Measurements from ENCODE around the gene HAVCR1. TPM values are rescaled to one million over a fixed set of nuclear protein-coding genes. Genes with fewer than 3 reads are reported as not detected.
"Not testable (repeated sequence)": the region's sequence is repeated elsewhere in the genome, so short reads cannot be mapped to it uniquely, and the experiment has no call there.

HAVCR1 gene
- total RNA-seq, 1 donor from 2014 or later: 1.6 TPM

DNA sequence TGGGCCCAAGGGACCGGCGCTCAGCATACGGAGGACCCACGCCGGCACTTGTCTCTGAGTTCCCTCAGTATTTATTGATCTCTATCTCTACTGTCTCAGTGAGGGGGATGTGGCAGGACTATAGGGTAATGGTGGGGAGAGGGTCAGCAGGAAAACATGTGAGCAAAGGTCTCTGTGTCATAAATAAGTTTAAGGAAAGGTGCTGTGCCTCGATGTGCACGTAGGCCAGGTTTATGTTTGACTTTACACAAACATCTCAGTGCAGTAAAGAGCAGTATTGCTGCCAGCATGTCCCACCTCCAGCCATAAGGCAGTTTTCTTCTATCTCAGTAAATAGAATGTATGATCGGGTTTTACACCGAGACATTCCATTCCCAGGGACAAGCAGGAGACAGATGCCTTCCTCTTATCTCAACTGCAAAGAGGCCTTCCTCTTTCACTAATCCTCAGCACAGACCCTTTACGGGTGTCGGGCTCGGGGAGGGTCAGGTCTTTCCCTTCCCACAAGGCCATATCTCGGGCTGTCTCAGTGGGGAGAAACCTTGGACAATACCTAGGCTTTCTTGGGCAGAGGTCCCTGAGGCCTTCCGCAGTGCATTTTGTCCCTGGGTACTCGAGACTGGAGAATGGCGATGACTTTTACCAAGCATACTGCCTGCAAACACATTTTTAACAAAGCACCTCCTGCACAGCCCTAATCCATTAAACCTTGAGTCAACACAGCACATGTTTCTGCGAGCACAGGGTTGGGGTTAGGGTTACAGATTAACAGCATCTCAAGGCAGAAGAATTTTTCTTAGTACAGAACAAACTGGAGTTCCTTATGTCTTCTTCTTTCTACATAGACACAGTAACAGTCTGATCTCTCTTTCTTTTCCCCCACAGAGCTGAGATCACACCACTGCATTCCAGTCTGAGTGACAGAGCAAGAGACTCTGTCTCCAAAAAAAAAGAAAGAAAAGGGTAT, 24.5 kb downstream of the HAVCR1 start:
- Mint-ChIP-seq H3K4me1 (peaks cover 55% of the 10 kb centered on the region), H3K27ac (peak overlapping the region; percentile 38), H3K36me3 (ENCODE audit: low read depth) (peaks cover 43% of the 10 kb centered on the region)
- DNase-seq; intact Hi-C loops (cut with micrococcal nuclease); H3K9me3 Mint-ChIP-seq; H3K27me3 Mint-ChIP-seq; H3K4me3 Mint-ChIP-seq: not testable (repeated sequence)

DNA sequence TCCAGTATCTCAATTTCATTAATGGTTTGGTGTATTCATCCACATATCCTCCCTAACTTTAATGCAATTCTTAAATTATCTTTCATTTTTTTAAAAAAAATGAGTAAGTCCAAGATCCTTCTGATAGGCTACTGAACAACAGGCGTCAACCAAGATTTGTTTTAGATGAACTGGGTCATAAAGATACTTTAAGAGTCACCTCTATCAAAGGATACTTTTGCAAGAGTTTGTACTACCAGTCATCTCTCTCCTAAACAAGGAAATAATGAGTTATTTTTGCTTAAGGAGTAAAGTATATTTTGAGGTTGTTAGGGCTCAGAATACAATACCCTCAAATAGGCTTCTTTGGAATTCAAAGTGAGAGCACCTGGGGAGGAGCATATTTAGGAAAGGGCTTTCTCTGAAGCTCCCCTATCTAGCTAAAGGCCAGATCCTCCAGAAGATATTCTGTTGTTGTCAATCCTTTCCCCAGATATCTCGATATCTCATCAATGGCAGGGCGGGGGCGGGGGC, 25.8 kb downstream of the HAVCR1 start:
- peaks cover 56% of the 10 kb centered on the region for H3K4me1 Mint-ChIP-seq
- H3K9me3 Mint-ChIP-seq: peaks cover 4% of the 10 kb centered on the region
- H3K27ac Mint-ChIP-seq: peak overlapping the region; percentile 74
- intact Hi-C loops (cut with micrococcal nuclease): no loop called here
- H3K36me3 Mint-ChIP-seq (ENCODE audit: low read depth): peaks cover 45% of the 10 kb centered on the region
- no peaks in the 10 kb centered on the region for H3K27me3 Mint-ChIP-seq
- no peak for DNase-seq
- no peak overlapping the region for H3K4me3 Mint-ChIP-seq

DNA sequence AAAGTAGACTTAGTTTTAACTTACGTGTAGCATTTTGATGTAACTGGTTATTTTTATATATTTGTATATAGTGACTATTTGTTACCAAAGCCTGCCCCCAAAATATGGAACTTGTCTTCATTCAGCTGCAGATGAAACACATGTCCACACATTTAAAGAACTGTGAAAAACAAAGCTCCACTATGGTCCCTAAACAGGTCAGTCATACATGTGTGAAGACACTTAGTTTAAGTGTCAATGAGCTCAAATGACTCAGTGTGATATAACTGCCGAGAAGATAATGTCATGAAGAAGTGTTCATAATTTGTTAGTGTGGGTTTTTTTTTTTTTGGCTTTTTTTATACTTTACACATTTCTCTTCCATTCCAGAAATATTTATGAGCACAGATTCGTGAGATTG, 28.2 kb downstream of the HAVCR1 start:
- no peaks in the 10 kb centered on the region for H3K9me3 Mint-ChIP-seq
- no peaks in the 10 kb centered on the region for H3K27me3 Mint-ChIP-seq
- H3K36me3 Mint-ChIP-seq (ENCODE audit: low read depth): peaks cover 36% of the 10 kb centered on the region
- peaks cover 67% of the 10 kb centered on the region for H3K4me1 Mint-ChIP-seq
- DNase-seq: no peak
- H3K4me3 Mint-ChIP-seq: no peak overlapping the region
- intact Hi-C loops (cut with micrococcal nuclease): loop anchor here (1.0 kb wide), 1 partner anchor 42 kb away; no protein-coding TSS in a partner anchor
- H3K27ac Mint-ChIP-seq: peak overlapping the region; percentile 19

DNA sequence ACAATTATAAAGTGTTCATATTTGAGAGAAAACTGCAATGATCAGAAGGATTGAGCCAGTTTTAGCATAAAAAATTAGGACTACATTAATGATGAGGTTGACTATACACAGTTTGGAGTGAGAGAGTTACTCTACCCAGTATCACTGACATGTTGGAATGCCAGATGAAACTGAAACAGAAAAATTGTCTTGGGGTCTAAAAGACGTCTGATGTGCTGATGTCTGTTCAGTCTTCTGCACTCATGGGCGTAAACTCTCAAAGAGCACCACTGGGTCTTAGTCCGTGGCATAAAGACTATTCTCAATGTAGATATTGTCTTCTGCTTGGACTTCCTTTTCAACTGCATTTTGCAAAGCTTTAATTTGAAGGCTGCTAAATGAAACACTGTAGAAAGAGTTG, 29.5 kb downstream of the HAVCR1 start:
- peaks cover 2% of the 10 kb centered on the region for H3K27me3 Mint-ChIP-seq
- H3K4me1 Mint-ChIP-seq: peaks cover 75% of the 10 kb centered on the region
- peak overlapping the region; percentile 72 for H3K27ac Mint-ChIP-seq

DNA sequence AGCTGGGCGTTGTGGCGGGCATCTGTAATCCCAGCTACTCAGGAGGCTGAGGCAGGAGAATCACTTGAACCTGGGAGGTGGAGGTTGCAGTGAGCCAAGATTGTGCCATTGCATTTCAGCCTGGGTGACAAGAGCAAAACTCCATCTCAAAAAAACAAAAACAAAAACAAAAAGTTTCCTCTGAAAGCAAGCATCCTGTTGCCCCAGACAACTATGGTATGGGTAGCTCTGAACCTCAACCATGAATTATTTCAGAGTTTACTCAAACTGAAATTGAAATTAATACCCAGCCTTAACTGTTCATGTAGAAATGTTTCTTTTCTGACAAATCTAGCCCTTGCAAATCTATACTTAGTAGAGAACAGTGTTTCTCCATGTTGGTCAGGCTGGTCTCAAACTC, 31.3 kb downstream of the HAVCR1 start:
- H3K9me3 Mint-ChIP-seq, H3K27me3 Mint-ChIP-seq: not testable (repeated sequence)
- DNase-seq: peak; percentile 82
- Mint-ChIP-seq H3K4me3 (peak overlapping the region; percentile 26), H3K36me3 (ENCODE audit: low read depth) (peaks cover 33% of the 10 kb centered on the region), H3K27ac (peak overlapping the region; percentile 91), H3K4me1 (peaks cover 75% of the 10 kb centered on the region)
- intact Hi-C loops (cut with micrococcal nuclease): loop anchor here (5.0 to 10.0 kb wide), 5 partner anchors 190 to 575 kb away; partner anchors contain the start of gene NIPAL4

More for the DNA sequence above, 29.5 kb downstream of the HAVCR1 start:
- Mint-ChIP-seq H3K36me3 (ENCODE audit: low read depth) (peaks cover 36% of the 10 kb centered on the region), H3K4me3 (no peak overlapping the region), H3K9me3 (peaks cover 3% of the 10 kb centered on the region)
- intact Hi-C loops (cut with micrococcal nuclease): loop anchor here (5.0 to 10.0 kb wide), 5 partner anchors 188 to 573 kb away; partner anchors contain the start of gene NIPAL4
- DNase-seq: no peak

DNA sequence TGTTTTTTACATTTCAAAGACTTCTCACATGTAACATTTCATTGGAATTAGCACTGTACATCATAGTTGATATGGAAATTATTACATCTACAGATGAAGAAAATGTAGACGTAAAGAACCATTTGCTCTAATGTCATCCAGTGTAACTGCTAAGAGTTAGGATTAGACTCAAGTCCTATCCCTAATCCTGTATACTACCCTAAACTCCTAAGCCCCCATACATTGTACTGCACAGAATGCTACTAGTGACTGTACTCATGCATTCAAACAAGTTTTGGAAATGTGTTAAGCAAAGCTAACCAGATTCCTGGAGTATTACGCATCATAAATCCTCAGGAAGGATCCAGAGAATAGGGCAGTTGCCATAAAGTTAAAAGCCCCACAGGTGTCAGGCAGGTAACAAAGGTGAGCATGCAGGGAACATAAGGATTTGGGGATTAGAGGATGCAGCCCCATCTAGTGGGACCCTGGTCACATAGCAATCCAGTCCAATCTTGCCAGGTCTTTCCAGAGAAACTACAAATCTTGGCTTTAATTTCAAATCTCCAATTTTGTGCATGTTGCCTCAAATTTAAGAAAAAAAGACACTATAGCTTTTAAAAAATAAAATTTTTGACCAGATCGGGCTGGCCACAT, 32.0 kb downstream of the HAVCR1 start:
- peaks cover 7% of the 10 kb centered on the region for H3K9me3 Mint-ChIP-seq
- peaks cover 37% of the 10 kb centered on the region for H3K36me3 Mint-ChIP-seq (ENCODE audit: low read depth)
- H3K27me3 Mint-ChIP-seq: peaks cover 2% of the 10 kb centered on the region
- H3K27ac Mint-ChIP-seq: peak overlapping the region; percentile 91
- peak overlapping the region; percentile 26 for H3K4me3 Mint-ChIP-seq
- intact Hi-C loops (cut with micrococcal nuclease): loop anchor here (5.0 to 10.0 kb wide), 5 partner anchors 190 to 575 kb away; partner anchors contain the start of gene NIPAL4
- H3K4me1 Mint-ChIP-seq: peaks cover 81% of the 10 kb centered on the region
- DNase-seq: peak; percentile 71

DNA sequence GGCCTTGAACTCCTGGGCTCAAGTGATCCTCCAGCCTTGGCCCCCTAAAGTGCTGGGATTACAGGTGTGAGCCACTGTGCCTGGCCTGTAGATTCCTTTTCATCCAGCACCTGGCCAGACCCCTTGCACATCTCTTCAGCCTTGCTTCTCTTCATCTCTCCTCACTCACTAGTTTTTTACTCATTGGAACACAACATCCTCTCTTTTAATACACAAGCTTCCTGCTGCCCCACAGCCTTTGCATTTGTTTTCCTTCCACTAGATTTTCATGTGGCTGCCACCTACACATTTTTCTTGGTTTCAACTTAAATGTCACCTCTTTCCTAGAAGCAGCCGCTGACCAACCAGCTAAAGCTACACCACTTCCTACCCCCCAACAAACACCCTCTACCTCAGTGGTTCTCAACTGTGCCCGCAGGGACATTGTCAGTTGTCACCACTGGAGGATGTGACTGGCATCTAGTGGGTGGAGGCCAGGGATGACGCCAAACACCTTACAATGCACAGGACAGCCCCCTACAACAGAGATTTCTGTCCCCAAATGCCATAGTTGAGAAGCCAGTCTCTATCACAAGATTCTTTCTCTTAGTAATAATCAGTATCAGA, 33.7 kb downstream of the HAVCR1 start:
- Mint-ChIP-seq H3K27ac (peak overlapping the region; percentile 94), H3K36me3 (ENCODE audit: low read depth) (peaks cover 28% of the 10 kb centered on the region), H3K4me1 (peaks cover 75% of the 10 kb centered on the region), H3K9me3 (peaks cover 7% of the 10 kb centered on the region), H3K4me3 (peak overlapping the region; percentile 74), H3K27me3 (peaks cover 2% of the 10 kb centered on the region)
- DNase-seq: peak; percentile 94
- intact Hi-C loops (cut with micrococcal nuclease): loop anchor here (1.0 to 10.0 kb wide), 14 partner anchors 20 to 577 kb away; partner anchors contain the start of genes HAVCR2 and NIPAL4

DNA sequence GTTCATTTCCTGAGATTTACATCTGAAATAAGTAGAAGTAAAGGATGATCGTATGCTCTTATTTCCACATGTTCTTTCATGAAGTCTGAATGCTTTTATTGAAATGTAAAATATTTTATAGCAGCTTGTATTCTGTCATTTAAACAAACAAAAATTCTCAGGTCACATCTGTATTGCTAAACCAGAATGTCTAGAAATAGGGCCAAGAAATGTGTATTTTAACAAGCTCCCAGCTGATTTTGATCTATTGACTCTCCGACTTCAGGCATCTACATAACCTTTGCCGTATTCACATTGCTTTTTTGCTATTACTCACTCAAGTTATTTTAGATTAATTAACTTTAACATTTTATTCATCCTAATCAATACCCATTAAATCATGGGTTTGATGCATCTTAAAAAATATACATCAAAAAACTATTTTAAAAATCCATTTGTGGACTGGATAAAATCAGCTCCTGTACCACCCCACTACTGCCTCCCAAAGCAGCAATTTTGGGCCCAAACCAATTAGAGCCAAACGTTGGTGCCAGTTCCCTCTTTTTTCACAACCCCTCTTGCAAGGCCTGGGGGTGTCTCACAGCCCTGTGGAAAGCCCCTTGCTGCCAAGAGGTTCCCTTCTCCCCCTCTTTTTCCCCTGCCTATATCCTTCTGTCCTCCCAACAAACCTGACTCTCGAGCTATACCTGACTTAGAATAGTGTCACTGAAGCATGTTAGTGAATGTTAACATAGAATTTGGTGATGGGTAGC, 34.5 kb downstream of the HAVCR1 start:
- DNase-seq: no peak
- peaks cover 13% of the 10 kb centered on the region for H3K9me3 Mint-ChIP-seq
- intact Hi-C loops (cut with micrococcal nuclease): loop anchor here (2.0 to 10.0 kb wide), 2 partner anchors 108 to 440 kb away; partner anchors contain the start of gene NIPAL4
- peak overlapping the region; percentile 74 for H3K4me3 Mint-ChIP-seq
- peaks cover 2% of the 10 kb centered on the region for H3K27me3 Mint-ChIP-seq
- H3K4me1 Mint-ChIP-seq: peaks cover 72% of the 10 kb centered on the region
- peaks cover 33% of the 10 kb centered on the region for H3K36me3 Mint-ChIP-seq (ENCODE audit: low read depth)
- H3K27ac Mint-ChIP-seq: peak overlapping the region; percentile 94

DNA sequence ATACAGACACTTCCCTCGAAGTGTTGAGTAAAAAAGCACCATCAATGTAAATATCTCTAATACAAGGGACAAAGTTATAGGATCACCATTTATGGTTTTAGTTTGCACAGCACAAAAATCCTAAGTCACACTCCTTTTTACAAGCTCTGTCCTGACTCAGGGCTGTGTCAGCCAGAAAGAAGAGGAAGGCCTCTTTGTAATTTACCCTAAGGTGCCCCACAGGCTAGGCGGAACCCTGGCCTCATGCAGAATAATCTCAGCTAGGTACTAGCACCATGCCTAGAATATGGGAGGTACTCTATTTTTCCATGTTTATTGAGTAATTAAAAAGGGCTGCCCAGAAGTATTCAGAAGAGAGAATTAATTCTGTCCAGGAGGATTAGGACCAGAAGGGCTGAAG, 36.9 kb downstream of the HAVCR1 start:
- DNase-seq: no peak
- intact Hi-C loops (cut with micrococcal nuclease): loop anchor here (10.0 kb wide), 1 partner anchor 443 kb away; the partner anchor contains the start of gene NIPAL4
- no peak overlapping the region for H3K4me3 Mint-ChIP-seq
- peaks cover 54% of the 10 kb centered on the region for H3K4me1 Mint-ChIP-seq
- H3K36me3 Mint-ChIP-seq (ENCODE audit: low read depth): peaks cover 36% of the 10 kb centered on the region
- peaks cover 2% of the 10 kb centered on the region for H3K27me3 Mint-ChIP-seq
- peaks cover 16% of the 10 kb centered on the region for H3K9me3 Mint-ChIP-seq
- peak overlapping the region; percentile 94 for H3K27ac Mint-ChIP-seq

DNA sequence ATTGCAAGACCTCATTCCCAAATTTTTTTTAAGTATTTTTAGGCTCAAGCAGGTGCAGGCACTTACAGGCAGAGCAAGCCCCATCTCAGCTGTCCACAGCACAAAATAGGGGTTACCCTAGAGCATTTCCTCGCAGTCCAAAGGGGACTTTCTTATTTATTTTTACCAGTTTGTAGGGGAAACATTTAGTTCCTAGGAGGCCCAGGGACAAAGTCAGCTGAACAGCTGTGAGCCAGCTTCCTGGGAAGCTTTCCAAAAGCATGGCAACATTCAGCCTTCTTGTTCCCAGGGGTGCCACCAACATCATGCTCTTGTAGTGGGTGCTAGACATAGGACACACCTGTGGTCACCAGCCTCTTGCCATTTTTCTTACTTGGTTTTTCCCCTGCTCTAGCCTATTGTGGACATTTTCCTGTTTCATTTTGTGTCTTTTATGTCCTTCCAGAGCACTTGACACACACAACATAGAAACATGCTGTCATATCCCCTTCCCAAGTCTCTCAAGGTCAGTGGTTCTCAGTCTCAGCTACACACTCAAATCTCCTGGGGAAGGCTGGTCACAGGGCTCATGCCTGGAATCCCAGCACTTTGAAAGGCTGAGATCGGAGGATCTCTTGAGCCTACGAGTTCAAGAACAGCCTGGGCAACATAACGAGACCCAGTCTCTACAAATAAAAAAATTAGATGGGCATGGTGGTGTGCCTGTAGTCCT, 38.2 kb downstream of the HAVCR1 start:
- Mint-ChIP-seq H3K36me3 (ENCODE audit: low read depth) (peaks cover 39% of the 10 kb centered on the region), H3K4me3 (no peak overlapping the region), H3K27me3 (peaks cover 2% of the 10 kb centered on the region), H3K27ac (peak overlapping the region; percentile 42), H3K4me1 (peaks cover 45% of the 10 kb centered on the region), H3K9me3 (peaks cover 16% of the 10 kb centered on the region)
- intact Hi-C loops (cut with micrococcal nuclease): loop anchor here (10.0 kb wide), 1 partner anchor 444 kb away; the partner anchor contains the start of gene NIPAL4
- DNase-seq: no peak

DNA sequence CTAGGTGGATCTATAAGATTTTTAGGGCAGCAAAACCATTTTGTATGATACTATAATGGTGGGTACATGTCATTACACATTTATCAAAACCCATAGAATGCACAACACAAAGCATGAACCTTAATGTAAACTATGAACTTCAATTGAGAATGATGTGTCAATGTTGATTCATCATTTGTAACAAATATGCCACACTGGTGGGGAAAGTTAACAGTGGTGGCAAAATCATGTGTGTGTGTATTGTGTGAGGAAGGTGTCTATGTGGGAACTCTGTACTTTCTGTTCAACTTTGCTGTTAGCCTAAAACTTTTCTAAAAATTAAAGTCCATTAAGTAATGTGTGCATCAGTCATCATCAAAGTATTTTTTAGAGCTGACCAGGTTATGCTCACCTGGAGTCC, 38.9 kb downstream of the HAVCR1 start:
- no peaks in the 10 kb centered on the region for H3K27me3 Mint-ChIP-seq
- H3K36me3 Mint-ChIP-seq (ENCODE audit: low read depth): peaks cover 37% of the 10 kb centered on the region
- no peak overlapping the region for H3K4me3 Mint-ChIP-seq
- no peak for DNase-seq
- peaks cover 16% of the 10 kb centered on the region for H3K9me3 Mint-ChIP-seq
- intact Hi-C loops (cut with micrococcal nuclease): loop anchor here (10.0 kb wide), 1 partner anchor 445 kb away; the partner anchor contains the start of gene NIPAL4
- peaks cover 39% of the 10 kb centered on the region for H3K4me1 Mint-ChIP-seq
- peak overlapping the region; percentile 13 for H3K27ac Mint-ChIP-seq

DNA sequence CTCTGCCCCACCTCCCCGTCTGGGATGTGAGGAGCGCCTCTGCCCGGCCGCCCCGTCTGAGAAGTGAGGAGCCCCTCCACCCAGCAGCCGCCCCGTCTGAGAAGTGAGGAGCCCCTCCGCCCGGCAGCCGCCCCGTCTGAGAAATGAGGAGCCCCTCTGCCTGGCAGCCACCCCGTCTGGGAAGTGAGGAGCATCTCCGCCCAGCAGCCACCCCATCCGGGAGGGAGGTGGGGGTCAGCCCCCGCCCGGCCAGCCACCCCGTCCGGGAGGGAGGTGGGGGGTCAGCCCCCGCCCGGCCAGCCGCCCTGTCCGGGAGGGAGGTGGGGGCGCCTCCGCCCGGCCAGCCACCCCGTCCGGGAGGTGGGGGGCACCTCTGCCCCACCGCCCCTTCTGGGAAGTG, 44.8 kb downstream of the HAVCR1 start:
- H3K4me3 Mint-ChIP-seq; H3K27me3 Mint-ChIP-seq; DNase-seq; H3K4me1 Mint-ChIP-seq; H3K27ac Mint-ChIP-seq; intact Hi-C loops (cut with micrococcal nuclease): not testable (repeated sequence)
- H3K9me3 Mint-ChIP-seq: peaks cover 26% of the 10 kb centered on the region
- peaks cover 27% of the 10 kb centered on the region for H3K36me3 Mint-ChIP-seq (ENCODE audit: low read depth)
